ENCODE data around the gene HCAR3. TPM values are rescaled to one million over a fixed set of nuclear protein-coding genes. Genes with fewer than 3 reads are reported as not detected.
"Not testable (repeated sequence)": the region's sequence is repeated elsewhere in the genome, so short reads cannot be mapped to it uniquely, and the experiment has no call there.

The HCAR3 gene
- total RNA-seq, 1 donor from 2014 or later: 0.62 TPM

DNA sequence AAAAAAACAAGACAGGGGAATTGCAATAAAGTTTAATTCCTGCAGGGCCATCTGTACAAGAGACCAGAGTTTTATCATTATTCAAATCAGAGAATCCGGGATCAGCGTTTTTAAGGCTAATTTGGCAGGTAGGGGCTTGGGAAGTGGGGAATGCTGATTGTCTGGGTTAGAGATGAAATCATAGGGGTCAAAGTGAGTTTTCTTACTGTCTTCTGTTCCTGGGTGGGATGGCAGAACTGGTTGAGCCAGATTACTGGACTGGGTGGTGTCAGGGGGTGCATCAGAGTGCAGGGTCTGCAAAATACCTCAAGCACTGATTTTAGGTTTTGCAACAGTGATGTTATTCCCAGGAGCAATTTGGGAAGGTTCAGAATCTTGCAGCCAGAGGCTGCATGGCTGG is 6.3 kb downstream of the HCAR3 start:
- intact Hi-C loops (cut with micrococcal nuclease); DNase-seq (ENCODE audit: low spot score); H3K27me3 Mint-ChIP-seq (ENCODE audit: insufficient read depth); H3K27ac Mint-ChIP-seq; H3K9me3 Mint-ChIP-seq; H3K4me1 Mint-ChIP-seq (ENCODE audit: low read depth); H3K36me3 Mint-ChIP-seq (ENCODE audit: low read depth); H3K4me3 Mint-ChIP-seq: not testable (repeated sequence)

DNA sequence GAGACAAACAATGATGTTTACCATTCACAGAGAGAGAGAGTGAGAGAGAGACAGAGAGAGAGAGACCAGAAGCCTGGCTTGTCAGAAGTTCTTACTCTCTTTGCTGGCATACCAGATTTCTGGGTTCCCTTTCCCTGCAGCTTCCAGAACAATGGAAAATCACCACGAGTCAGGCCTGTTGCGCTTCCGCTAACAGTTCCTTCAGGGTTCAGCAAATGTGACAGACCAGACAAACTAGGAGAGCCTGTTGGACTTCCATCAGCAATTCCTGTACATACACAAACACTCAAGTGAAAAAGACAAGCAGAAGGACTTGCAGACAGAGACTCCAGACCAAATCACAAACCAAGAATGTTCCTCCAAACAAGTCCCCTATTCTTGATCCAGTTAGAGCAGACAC is 7.3 kb downstream of the HCAR3 start:
- H3K4me1 Mint-ChIP-seq (ENCODE audit: low read depth); H3K27ac Mint-ChIP-seq; H3K4me3 Mint-ChIP-seq; H3K9me3 Mint-ChIP-seq; H3K36me3 Mint-ChIP-seq (ENCODE audit: low read depth); DNase-seq (ENCODE audit: low spot score); intact Hi-C loops (cut with micrococcal nuclease); H3K27me3 Mint-ChIP-seq (ENCODE audit: insufficient read depth): not testable (repeated sequence)

DNA sequence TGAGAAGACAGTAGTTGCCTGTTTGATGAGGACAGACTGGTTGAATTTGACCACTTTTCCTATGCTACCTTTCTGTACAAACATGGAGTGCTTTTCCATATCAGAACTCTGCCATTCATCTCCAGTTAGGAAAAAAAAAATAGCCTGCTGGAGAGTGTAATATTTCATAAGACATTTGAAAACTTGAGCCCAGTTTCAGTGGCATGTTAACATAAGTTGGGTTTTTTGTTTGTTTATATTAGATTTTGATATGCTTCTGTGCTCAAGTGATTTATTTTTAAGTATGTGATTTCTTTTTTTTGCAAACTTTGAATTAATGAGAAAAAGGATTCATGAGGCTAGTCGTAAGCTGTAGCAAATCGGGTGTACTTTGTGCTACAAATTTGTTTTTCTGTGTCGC is 12.8 kb downstream of the HCAR3 start:
- H3K4me3 Mint-ChIP-seq; H3K27me3 Mint-ChIP-seq (ENCODE audit: insufficient read depth); intact Hi-C loops (cut with micrococcal nuclease); H3K36me3 Mint-ChIP-seq (ENCODE audit: low read depth); H3K27ac Mint-ChIP-seq; DNase-seq (ENCODE audit: low spot score); H3K4me1 Mint-ChIP-seq (ENCODE audit: low read depth); H3K9me3 Mint-ChIP-seq: not testable (repeated sequence)

DNA sequence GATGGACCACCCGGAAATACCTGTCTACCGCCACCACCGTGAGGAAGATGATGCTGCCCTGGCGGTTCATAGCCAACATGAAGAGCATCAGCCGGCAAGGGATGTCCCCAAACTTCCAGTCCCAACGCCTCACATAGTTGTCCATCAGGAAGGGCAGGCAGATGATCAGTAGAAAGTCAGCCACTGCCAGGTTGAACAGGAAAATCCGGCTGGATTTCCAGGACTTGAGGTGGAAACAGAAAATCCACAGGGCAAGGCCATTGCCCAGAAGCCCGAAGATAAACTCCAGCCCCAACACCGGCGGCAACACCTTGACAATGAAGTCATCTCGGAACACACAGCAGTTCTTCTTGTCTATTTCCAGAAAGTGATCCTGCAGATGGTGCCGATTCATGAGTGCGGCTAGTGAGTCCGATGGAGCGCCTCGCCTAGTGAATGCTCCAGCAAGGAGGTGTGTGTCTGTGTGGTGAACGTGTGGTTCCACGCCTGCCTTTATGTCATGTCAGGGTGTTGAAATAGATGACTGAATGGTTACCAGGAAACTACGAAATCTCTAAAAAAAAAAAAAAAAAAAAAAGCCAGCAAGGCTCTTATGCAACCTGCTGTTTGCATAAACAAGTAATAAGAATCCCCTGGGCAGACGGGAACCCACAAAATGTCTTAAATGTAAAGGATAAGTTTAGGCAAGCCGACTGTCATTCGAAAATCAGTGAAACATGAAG is 13.6 kb downstream of the HCAR3 start, which contains the start of gene HCAR2:
Gene HCAR2, minus strand, starts transcription at position 468 of the 722 bp plus-strand sequence. Its CDS starts 74 bp downstream, at position 394.
- H3K9me3 Mint-ChIP-seq; H3K4me1 Mint-ChIP-seq (ENCODE audit: low read depth); H3K27me3 Mint-ChIP-seq (ENCODE audit: insufficient read depth); intact Hi-C loops (cut with micrococcal nuclease); H3K36me3 Mint-ChIP-seq (ENCODE audit: low read depth); DNase-seq (ENCODE audit: low spot score); H3K27ac Mint-ChIP-seq; H3K4me3 Mint-ChIP-seq: not testable (repeated sequence)

DNA sequence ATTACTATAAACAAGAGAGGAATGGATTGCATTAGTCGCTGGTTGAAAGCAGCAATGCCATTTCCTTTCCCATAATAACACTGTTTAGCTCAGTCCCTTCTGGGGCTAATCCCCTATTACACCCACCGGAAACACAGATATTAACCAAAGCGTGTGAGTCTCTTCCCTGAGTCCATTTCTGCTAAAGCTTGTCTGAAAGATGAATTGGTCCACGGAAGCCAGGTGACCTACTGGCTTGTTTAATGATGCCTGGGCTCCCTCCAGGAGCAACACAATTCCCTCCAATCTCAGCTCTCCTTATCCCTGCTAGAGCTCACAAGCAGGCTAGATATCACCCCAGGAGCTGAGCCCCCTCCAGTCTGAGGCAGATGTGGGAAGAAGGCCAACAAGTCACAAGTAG is 15.1 kb downstream of the HCAR3 start:
- H3K36me3 Mint-ChIP-seq (ENCODE audit: low read depth); intact Hi-C loops (cut with micrococcal nuclease); H3K9me3 Mint-ChIP-seq; H3K4me3 Mint-ChIP-seq; DNase-seq (ENCODE audit: low spot score); H3K27ac Mint-ChIP-seq; H3K27me3 Mint-ChIP-seq (ENCODE audit: insufficient read depth): not testable (repeated sequence)
- H3K4me1 Mint-ChIP-seq (ENCODE audit: low read depth): peaks cover 10% of the 10 kb centered on the region

DNA sequence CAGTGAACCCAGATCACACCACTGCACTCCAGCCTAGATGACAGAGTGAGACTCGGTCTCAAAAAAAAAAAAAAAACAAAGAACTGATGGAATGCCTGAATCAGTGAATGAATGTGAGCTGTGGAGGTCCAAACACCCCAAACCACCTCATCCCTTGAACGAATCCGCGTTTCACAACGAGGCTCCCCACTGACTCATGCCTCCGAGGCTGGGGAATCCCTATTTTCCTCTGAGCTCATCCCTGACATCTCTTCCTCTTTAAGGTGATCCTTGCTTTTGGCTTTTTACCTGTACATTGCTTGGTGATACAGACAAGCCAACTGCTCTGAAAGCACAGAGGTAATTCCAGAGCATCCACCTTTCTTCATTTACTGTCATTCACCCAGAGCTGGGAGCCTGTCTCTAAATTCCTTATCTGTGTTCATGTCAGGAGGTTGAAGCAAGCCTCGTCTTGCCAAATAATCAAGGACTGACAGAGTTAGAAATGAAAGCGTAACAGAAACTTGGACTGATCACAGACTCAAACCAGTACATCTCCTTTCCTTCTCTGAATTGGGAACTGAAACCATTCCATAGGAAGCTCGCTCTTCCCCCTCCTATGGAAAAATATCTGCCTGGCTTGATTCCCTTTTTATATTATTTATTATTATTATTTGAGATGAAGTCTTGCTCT is 16.4 kb downstream of the HCAR3 start:
- H3K27me3 Mint-ChIP-seq (ENCODE audit: insufficient read depth): not testable (repeated sequence)

DNA sequence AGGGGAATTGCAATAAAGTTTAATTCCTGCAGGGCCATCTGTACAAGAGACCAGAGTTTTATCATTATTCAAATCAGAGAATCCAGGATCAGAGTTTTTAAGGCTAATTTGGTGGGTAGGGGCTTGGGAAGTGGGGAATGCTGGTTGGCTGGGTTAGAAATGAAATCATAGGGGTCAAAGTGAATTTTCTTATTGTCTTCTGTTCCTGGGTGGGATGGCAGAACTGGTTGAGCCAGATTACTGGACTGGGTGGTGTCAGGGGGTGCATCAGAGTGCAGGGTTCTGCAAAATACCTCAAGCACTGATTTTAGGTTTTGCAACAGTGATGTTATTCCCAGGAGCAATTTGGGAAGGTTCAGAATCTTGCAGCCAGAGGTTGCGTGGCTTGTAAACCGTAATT is 19.7 kb downstream of the HCAR3 start:
- H3K27ac Mint-ChIP-seq; H3K36me3 Mint-ChIP-seq (ENCODE audit: low read depth); H3K9me3 Mint-ChIP-seq; DNase-seq (ENCODE audit: low spot score); H3K4me3 Mint-ChIP-seq; H3K27me3 Mint-ChIP-seq (ENCODE audit: insufficient read depth); intact Hi-C loops (cut with micrococcal nuclease): not testable (repeated sequence)
- H3K4me1 Mint-ChIP-seq (ENCODE audit: low read depth): peaks cover 10% of the 10 kb centered on the region

More for the DNA sequence above, 16.4 kb downstream of the HCAR3 start:
- DNase-seq (ENCODE audit: low spot score); H3K27ac Mint-ChIP-seq; H3K9me3 Mint-ChIP-seq; H3K36me3 Mint-ChIP-seq (ENCODE audit: low read depth); H3K4me3 Mint-ChIP-seq; intact Hi-C loops (cut with micrococcal nuclease): not testable (repeated sequence)
- peaks cover 10% of the 10 kb centered on the region for H3K4me1 Mint-ChIP-seq (ENCODE audit: low read depth)

DNA sequence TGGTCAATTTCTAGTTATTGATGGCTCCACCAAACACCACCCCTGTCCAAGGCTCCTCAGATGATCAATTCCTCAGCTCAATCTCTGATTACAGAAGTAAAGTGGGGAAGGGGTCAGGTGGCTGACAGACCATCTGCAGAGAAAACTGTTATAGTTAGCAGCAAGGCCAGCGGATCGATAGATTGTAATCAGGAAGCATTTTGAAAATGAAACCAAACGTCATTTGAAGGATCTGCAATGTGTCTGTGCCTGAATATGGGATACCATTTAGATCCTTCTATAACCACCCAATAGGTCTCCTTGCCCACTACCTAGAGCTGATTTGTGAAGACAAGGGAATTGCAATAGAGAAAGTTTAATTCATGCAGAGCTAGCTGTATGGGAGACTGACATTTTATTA is 25.0 kb downstream of the HCAR3 start:
- H3K36me3 Mint-ChIP-seq (ENCODE audit: low read depth): no peaks in the 10 kb centered on the region
- peaks cover 7% of the 10 kb centered on the region for H3K4me1 Mint-ChIP-seq (ENCODE audit: low read depth)
- H3K4me3 Mint-ChIP-seq: no peak overlapping the region
- H3K27ac Mint-ChIP-seq: no peak overlapping the region
- intact Hi-C loops (cut with micrococcal nuclease): no loop called here
- no peaks in the 10 kb centered on the region for H3K9me3 Mint-ChIP-seq
- DNase-seq (ENCODE audit: low spot score): no peak
- no peaks in the 10 kb centered on the region for H3K27me3 Mint-ChIP-seq (ENCODE audit: insufficient read depth)

DNA sequence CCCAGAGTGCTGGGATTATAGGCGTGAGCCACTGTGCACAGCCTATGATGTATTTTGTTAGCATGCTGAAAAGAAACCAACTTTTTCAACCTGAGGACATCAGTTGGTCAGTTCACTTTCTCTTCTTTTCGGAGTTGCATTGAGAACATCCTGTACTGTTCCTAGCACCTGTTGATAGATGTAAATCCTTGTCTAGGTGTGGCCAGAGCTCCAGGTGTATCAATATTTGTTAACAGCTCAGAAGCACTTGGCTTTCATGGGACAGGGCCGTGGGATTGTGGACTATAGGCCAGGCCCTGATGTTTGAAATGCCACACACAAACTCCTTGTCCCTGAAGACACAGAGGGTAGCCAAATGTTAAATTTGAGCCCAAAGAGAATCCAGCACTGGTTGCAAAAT is 28.3 kb downstream of the HCAR3 start:
- H3K27ac Mint-ChIP-seq: no peak overlapping the region
- no peaks in the 10 kb centered on the region for H3K36me3 Mint-ChIP-seq (ENCODE audit: low read depth)

DNA sequence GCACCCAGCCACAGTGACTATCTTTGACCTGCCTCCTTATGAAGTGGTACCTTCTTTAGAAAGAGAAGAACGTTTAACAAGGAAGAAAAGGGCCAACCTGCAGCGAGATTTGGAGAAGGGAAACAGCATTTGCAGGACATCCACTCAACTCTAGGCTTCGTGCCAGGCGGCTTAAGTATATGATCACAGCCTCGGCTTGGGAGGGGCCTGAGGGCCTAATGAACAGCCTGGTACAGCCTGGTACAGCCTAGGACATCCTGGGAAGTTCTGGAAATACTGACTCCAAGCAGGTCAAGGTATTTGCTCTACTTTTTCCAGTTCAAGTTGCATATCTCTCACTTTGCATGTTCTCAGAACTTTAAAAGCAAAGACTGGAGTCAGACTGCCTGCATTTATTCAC is 29.5 kb downstream of the HCAR3 start:
- H3K27ac Mint-ChIP-seq: no peak overlapping the region
- H3K9me3 Mint-ChIP-seq: no peaks in the 10 kb centered on the region
- intact Hi-C loops (cut with micrococcal nuclease): no loop called here
- DNase-seq (ENCODE audit: low spot score): no peak
- peaks cover 7% of the 10 kb centered on the region for H3K4me1 Mint-ChIP-seq (ENCODE audit: low read depth)
- H3K4me3 Mint-ChIP-seq: no peak overlapping the region
- no peaks in the 10 kb centered on the region for H3K36me3 Mint-ChIP-seq (ENCODE audit: low read depth)
- H3K27me3 Mint-ChIP-seq (ENCODE audit: insufficient read depth): peaks cover 2% of the 10 kb centered on the region

More for the DNA sequence above, 28.3 kb downstream of the HCAR3 start:
- Mint-ChIP-seq H3K27me3 (ENCODE audit: insufficient read depth) (peaks cover 2% of the 10 kb centered on the region), H3K9me3 (no peaks in the 10 kb centered on the region), H3K4me3 (no peak overlapping the region), H3K4me1 (ENCODE audit: low read depth) (peaks cover 7% of the 10 kb centered on the region)
- intact Hi-C loops (cut with micrococcal nuclease): no loop called here
- no peak for DNase-seq (ENCODE audit: low spot score)

DNA sequence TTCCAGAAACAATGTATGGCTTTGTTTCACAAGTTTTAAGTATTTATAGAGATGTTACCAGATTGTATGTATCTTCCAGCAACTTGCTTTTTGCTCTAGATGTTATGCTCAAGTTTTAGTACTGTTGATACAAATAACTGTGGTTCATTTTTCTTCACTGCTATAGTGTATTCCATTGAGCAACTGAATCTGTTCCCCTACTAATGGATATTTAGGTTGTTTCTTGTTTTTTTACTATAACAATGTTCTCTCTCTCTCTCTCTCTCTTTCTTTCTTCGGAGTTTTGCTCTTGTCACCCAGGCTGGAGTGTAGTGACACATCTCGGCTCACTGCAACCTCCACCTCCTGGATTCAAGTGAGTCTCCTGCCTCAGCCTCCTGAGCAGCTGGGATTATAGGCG is 30.1 kb downstream of the HCAR3 start:
- Mint-ChIP-seq H3K4me3 (no peak overlapping the region), H3K4me1 (ENCODE audit: low read depth) (peaks cover 3% of the 10 kb centered on the region), H3K27ac (no peak overlapping the region), H3K9me3 (no peaks in the 10 kb centered on the region), H3K27me3 (ENCODE audit: insufficient read depth) (peaks cover 2% of the 10 kb centered on the region), H3K36me3 (ENCODE audit: low read depth) (no peaks in the 10 kb centered on the region)
- no peak for DNase-seq (ENCODE audit: low spot score)
- intact Hi-C loops (cut with micrococcal nuclease): no loop called here

DNA sequence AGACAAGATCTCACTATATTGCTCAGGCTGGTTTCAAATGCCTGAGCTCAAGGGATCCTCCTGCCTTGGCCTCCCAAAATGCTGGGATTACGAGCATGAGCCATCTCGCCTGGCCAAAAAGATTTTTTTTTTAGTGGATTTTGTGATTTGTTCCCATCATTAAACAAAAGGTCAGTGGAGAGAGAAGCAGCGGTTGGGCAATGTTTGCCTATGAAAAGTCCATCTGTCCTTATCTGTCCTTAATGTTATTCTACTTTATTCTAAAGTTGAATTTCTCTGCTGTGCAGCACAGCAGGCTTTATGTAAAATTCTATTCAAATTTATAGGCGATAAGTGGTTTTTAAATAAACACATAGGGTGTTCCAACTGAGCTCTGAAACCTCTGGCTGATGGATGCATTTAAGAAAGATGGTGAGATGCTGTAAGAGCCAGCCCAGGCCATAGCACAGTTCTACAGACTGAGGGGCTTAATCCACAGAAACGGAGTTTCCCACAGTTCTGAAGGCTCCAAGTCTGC is 32.3 kb downstream of the HCAR3 start:
- H3K36me3 Mint-ChIP-seq (ENCODE audit: low read depth): no peaks in the 10 kb centered on the region
- DNase-seq (ENCODE audit: low spot score): no peak

DNA sequence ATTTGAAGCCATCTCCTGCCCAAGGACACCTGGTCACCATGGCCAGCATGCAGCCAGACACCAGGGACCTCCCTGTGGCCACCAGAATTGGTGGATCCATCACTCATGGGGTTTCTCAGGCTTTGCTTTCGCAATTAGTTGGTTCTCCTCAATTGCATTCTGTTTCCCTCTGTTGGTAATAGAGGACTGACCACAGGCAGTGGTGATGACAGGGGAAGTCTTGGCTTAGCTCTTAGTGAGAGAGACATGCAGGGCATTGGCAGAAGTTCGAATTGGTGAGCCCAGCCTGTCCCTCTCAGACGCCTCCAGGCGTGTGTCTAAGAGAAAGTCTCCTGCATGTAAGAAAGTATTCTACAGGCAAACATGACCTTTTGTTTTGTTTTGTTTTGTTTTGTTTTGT is 34.8 kb downstream of the HCAR3 start:
- H3K4me1 Mint-ChIP-seq (ENCODE audit: low read depth): no peaks in the 10 kb centered on the region
- intact Hi-C loops (cut with micrococcal nuclease): no loop called here
- DNase-seq (ENCODE audit: low spot score): no peak
- no peaks in the 10 kb centered on the region for H3K9me3 Mint-ChIP-seq
- H3K27me3 Mint-ChIP-seq (ENCODE audit: insufficient read depth): peaks cover 2% of the 10 kb centered on the region
- no peaks in the 10 kb centered on the region for H3K36me3 Mint-ChIP-seq (ENCODE audit: low read depth)
- H3K27ac Mint-ChIP-seq: no peak overlapping the region
- H3K4me3 Mint-ChIP-seq: no peak overlapping the region

More for the DNA sequence above, 32.3 kb downstream of the HCAR3 start:
- peaks cover 2% of the 10 kb centered on the region for H3K27me3 Mint-ChIP-seq (ENCODE audit: insufficient read depth)
- H3K9me3 Mint-ChIP-seq: no peaks in the 10 kb centered on the region
- no peaks in the 10 kb centered on the region for H3K4me1 Mint-ChIP-seq (ENCODE audit: low read depth)
- intact Hi-C loops (cut with micrococcal nuclease): no loop called here
- H3K4me3 Mint-ChIP-seq: no peak overlapping the region
- no peak overlapping the region for H3K27ac Mint-ChIP-seq
